CD14-positive monocyte (primary cell): ENCODE measurements around the gene IFFO2. TPM values are rescaled to one million over a fixed set of nuclear protein-coding genes. Genes with fewer than 3 reads are reported as not detected.

Experiments used
- DNase-seq, 3 donors: peaks; one replicate each; pipeline ENCODE4 v3.0.0-alpha.2; 2011 to 2022
- H2AFZ ChIP-seq: 2 replicates; pipeline ENCODE4 v1.6.0; 2012; ENCODE audit warnings: mild to moderate bottlenecking, low read depth, low read length, inconsistent platforms; ENCODE audit not compliant: insufficient read depth, poor library complexity, severe bottlenecking
- H3K27ac ChIP-seq, 2 donors: 1 replicate in 1 of 2; 2 replicates in 1 of 2; pipeline ENCODE4 v1.5.1; 2012 to 2013; ENCODE audit warnings: low read length in 2 of 2, control low read depth in 1 of 2, inconsistent platforms in 1 of 2, low read depth in 1 of 2, mild to moderate bottlenecking in 1 of 2
- H3K27me3 ChIP-seq, 2 donors: one replicate each; pipeline versions ENCODE4 v1.6.0 to v1.6.1; 2011 to 2013; ENCODE audit warnings: low read length in 2 of 2; ENCODE audit not compliant: control insufficient read depth in 2 of 2, insufficient read depth in 2 of 2
- H3K36me3 ChIP-seq, 2 donors: replicated peaks in 1 of 2; 1 replicate in 1 of 2; 2 replicates in 1 of 2; pipeline versions ENCODE4 v1.5.1 to v1.6.1; 2012 to 2013; ENCODE audit warnings: low read length in 2 of 2, control low read depth in 1 of 2, inconsistent platforms in 1 of 2, mild to moderate bottlenecking in 1 of 2; ENCODE audit not compliant: insufficient read depth in 2 of 2, control insufficient read depth in 1 of 2
- H3K4me1 ChIP-seq, 2 donors: 1 replicate in 1 of 2; 2 replicates in 1 of 2; pipeline versions ENCODE4 v1.5.1 to v1.6.1; 2012 to 2013; ENCODE audit warnings: low read length in 2 of 2, control low read depth in 1 of 2, inconsistent platforms in 1 of 2, mild to moderate bottlenecking in 1 of 2, moderate library complexity in 1 of 2; ENCODE audit not compliant: insufficient read depth in 2 of 2, control insufficient read depth in 1 of 2
- H3K4me2 ChIP-seq: replicated peaks from 2 replicates; pipeline ENCODE3; 2012; ENCODE audit warnings: low read length, moderate library complexity, mild to moderate bottlenecking; ENCODE audit not compliant: poor library complexity, severe bottlenecking; ENCODE audit errors: extremely low read depth
- H3K4me3 ChIP-seq, 3 experiments: fragments of 200-600 bp in 1 of 3; sonication (generic) in 1 of 3; replicated peaks in 1 of 3; 1 replicate in 2 of 3; 2 replicates in 1 of 3; pipeline ENCODE4 v1.5.1; 2011 to 2013; ENCODE audit warnings: low read length in 3 of 3, mild to moderate bottlenecking in 3 of 3, control low read depth in 2 of 3, low read depth in 2 of 3, inconsistent platforms in 1 of 3, moderate library complexity in 1 of 3
- H3K79me2 ChIP-seq: 2 replicates; pipeline ENCODE4 v1.6.0; 2012; ENCODE audit warnings: mild to moderate bottlenecking, control low read depth, inconsistent platforms, low read length, moderate library complexity; ENCODE audit not compliant: insufficient read depth
- H3K9ac ChIP-seq: 2 replicates; pipeline ENCODE4 v1.6.0; 2017; ENCODE audit warnings: low read length, mild to moderate bottlenecking; ENCODE audit not compliant: insufficient read depth, poor library complexity, severe bottlenecking
- H3K9me3 ChIP-seq, 2 donors: replicated peaks in 1 of 2; 1 replicate in 1 of 2; 2 replicates in 1 of 2; pipeline versions ENCODE4 v1.5.1 to v1.6.1; 2012 to 2013; ENCODE audit warnings: low read length in 2 of 2, control low read depth in 1 of 2; ENCODE audit not compliant: control insufficient read depth in 1 of 2, insufficient read depth in 1 of 2
- H4K20me1 ChIP-seq: 2 replicates; pipeline ENCODE4 v1.6.0; 2012; ENCODE audit warnings: mild to moderate bottlenecking, low read length, control low read depth, moderate library complexity; ENCODE audit not compliant: insufficient read depth
- H3K27ac Mint-ChIP-seq, 7 donors: one replicate each; pipeline ENCODE4 v1.8.0; 2020; ENCODE audit warnings: mild to moderate bottlenecking in 7 of 7, mixed read lengths in 7 of 7, moderate library complexity in 6 of 7, inconsistent platforms in 2 of 7
- H3K27me3 Mint-ChIP-seq, 3 donors: one replicate each; pipeline ENCODE4 v1.8.0; 2021 to 2022; ENCODE audit warnings: low read depth in 3 of 3, mild to moderate bottlenecking in 3 of 3, mixed read lengths in 3 of 3, moderate library complexity in 3 of 3, inconsistent platforms in 1 of 3
- H3K36me3 Mint-ChIP-seq, 2 donors: one replicate each; pipeline ENCODE4 v1.8.0; 2020; ENCODE audit warnings: mixed read lengths in 2 of 2, inconsistent platforms in 1 of 2, mild to moderate bottlenecking in 1 of 2
- H3K4me1 Mint-ChIP-seq: one replicate; pipeline ENCODE4 v1.8.0; 2020; ENCODE audit warnings: mild to moderate bottlenecking, mixed read lengths
- H3K4me3 Mint-ChIP-seq, 2 donors: one replicate each; pipeline ENCODE4 v1.8.0; 2020; ENCODE audit warnings: mild to moderate bottlenecking in 2 of 2, mixed read lengths in 2 of 2, moderate library complexity in 1 of 2
- H3K9me3 Mint-ChIP-seq, 7 donors: one replicate each; pipeline ENCODE4 v1.8.0; 2020 to 2022; ENCODE audit warnings: mixed read lengths in 7 of 7, mild to moderate bottlenecking in 6 of 7, moderate library complexity in 6 of 7, inconsistent platforms in 2 of 7
- WGBS: methylation state at CpG from one replicate; pipeline ENCODE4 v1.1.5; 2013; ENCODE audit warnings: missing lambda C conversion rate; ENCODE audit not compliant: insufficient coverage; 5-methylcytosine and 5-hydroxymethylcytosine counted together
- intact Hi-C, 2 donors: fragments of 100-400 bp; cut with micrococcal nuclease; formaldehyde crosslinking; loops; one replicate each; pipeline versions ENCODE4 v1.15.0 to v1.15.1; 2023
- polyA plus RNA-seq, 3 donors: library from polyadenylated mRNA; depleted of rRNA in 1 of 3; unstranded in 2 of 3; stranded (reverse) in 1 of 3; fragments of 300-500 nt in 2 of 3; fragments of >200 nt in 1 of 3; fragmentation: Illumina TruSeq in 2 of 3; gene quantifications; 1 replicate in 2 of 3; 2 replicates in 1 of 3; pipeline ENCODE4 v1.2.3, GENCODE V29; 2012 to 2021
- TF ChIP-seq, protein P1 (sequence below): fragments of 200-600 bp; IDR thresholded peaks from one replicate; pipeline ENCODE4 v1.8.0; 2022; ENCODE audit warnings: antibody characterized with exemption, mild to moderate bottlenecking

IFFO2 gene
- polyA plus RNA-seq, 3 donors: 0.78 to 17.5 (median 0.94) TPM

GRCh38 chr1:18883636-18884418 is 72.6 kb downstream of the IFFO2 start:
- Histone ChIP-seq H3K79me2 (no peaks in the 10 kb centered on the region), H3K4me3 (no peak overlapping the region), H3K4me1 (no peaks in the 10 kb centered on the region), H3K9me3 (no peaks in the 10 kb centered on the region), H3K9ac (no peak overlapping the region), H2AFZ (no peak overlapping the region), H3K27ac (no peak overlapping the region), H3K4me2 (no peak overlapping the region), H3K27me3 (no peaks in the 10 kb centered on the region), H3K36me3 (peaks cover 37 to 57% of the 10 kb centered on the region in 2 donors), H4K20me1 (no peaks in the 10 kb centered on the region)
- TF ChIP-seq, protein P1, sequence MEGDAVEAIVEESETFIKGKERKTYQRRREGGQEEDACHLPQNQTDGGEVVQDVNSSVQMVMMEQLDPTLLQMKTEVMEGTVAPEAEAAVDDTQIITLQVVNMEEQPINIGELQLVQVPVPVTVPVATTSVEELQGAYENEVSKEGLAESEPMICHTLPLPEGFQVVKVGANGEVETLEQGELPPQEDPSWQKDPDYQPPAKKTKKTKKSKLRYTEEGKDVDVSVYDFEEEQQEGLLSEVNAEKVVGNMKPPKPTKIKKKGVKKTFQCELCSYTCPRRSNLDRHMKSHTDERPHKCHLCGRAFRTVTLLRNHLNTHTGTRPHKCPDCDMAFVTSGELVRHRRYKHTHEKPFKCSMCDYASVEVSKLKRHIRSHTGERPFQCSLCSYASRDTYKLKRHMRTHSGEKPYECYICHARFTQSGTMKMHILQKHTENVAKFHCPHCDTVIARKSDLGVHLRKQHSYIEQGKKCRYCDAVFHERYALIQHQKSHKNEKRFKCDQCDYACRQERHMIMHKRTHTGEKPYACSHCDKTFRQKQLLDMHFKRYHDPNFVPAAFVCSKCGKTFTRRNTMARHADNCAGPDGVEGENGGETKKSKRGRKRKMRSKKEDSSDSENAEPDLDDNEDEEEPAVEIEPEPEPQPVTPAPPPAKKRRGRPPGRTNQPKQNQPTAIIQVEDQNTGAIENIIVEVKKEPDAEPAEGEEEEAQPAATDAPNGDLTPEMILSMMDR: peak; percentile 91
- Mint-ChIP-seq H3K27ac (no peak overlapping the region), H3K9me3 (peaks cover 0 to 4% (median 0%) of the 10 kb centered on the region in 7 donors), H3K27me3 (no peaks in the 10 kb centered on the region), H3K4me3 (no peak overlapping the region), H3K36me3 (peaks cover 47 to 61% of the 10 kb centered on the region in 2 donors), H3K4me1 (no peaks in the 10 kb centered on the region)
- DNase-seq: peak; percentile 37 to 50 (median 48)
- 65% methylated on average over 12 of the region's 14 CpGs for WGBS
- intact Hi-C loops: no loop called here

- peaks cover 33 to 49% of the 10 kb centered on the region in 2 donors for H3K36me3 ChIP-seq
- intact Hi-C loops: no loop called here
- over 99% methylated on average over 22 of the region's 23 CpGs for WGBS
Measured at GRCh38 chr1:18883079-18883478, 73.4 kb downstream of the IFFO2 start.

More at GRCh38 chr1:18883079-18883478, 73.4 kb downstream of the IFFO2 start:
- no peak overlapping the region for H3K4me3 ChIP-seq
- no peaks in the 10 kb centered on the region for H3K27me3 ChIP-seq
- Mint-ChIP-seq H3K4me3 (no peak overlapping the region), H3K4me1 (no peaks in the 10 kb centered on the region), H3K27me3 (no peaks in the 10 kb centered on the region), H3K36me3 (peaks cover 45 to 59% of the 10 kb centered on the region in 2 donors), H3K9me3 (peaks cover 0 to 4% (median 0%) of the 10 kb centered on the region in 7 donors), H3K27ac (peak overlapping the region in 1 of 7 donors; percentile 36)
- H3K4me1 ChIP-seq: no peaks in the 10 kb centered on the region
- H3K4me2 ChIP-seq: no peak overlapping the region
- no peak overlapping the region for H3K9ac ChIP-seq
- no peaks in the 10 kb centered on the region for H3K9me3 ChIP-seq
- H3K79me2 ChIP-seq: no peaks in the 10 kb centered on the region
- DNase-seq: no peak
- no peaks in the 10 kb centered on the region for H4K20me1 ChIP-seq
- no peak overlapping the region for H2AFZ ChIP-seq
- no peak overlapping the region for H3K27ac ChIP-seq
- TF ChIP-seq, protein P1: no peak
